Endothelial cell of umbilical vein (primary cell): ENCODE results near the gene BRME1. TPM values are rescaled to one million over a fixed set of nuclear protein-coding genes. Genes with fewer than 3 reads are reported as not detected.

ENCODE experiments used
- BruUV-seq: library from RNA; stranded (reverse); fragments of 400-500 nt; replicated peaks from 2 replicates; lab custom pipeline; 2021; lab: Mats Ljungman, UMichigan
- CTCF ChIA-PET: fragments of 300-600, 350-600 bp; sonication (Branson Sonifier 250); formaldehyde crosslinking; loops from one replicate; lab custom pipeline; 2021; ENCODE audit warnings: antibody characterized with exemption, inconsistent platforms; lab: Charles Lee
- POLR2A ChIA-PET: fragments of 300-600, 350-600 bp; sonication (Branson Sonifier 250); formaldehyde crosslinking; loops from one replicate; lab custom pipeline; 2021; ENCODE audit warnings: antibody characterized with exemption, inconsistent platforms; lab: Charles Lee
- DNase-seq: peaks from one replicate; pipeline ENCODE4 v3.0.0-alpha.2; 2011; ENCODE audit warnings: low read depth, low spot score
- FAIRE-seq: peaks from 2 replicates; lab custom pipeline; 2011; peaks lifted over from hg19 to GRCh38; lab: Jason Lieb, UNC
- H2AFZ ChIP-seq: 2 replicates; pipeline ENCODE4 v1.6.0; 2012; ENCODE audit warnings: low read depth, low read length, control low read depth, inconsistent platforms
- H3K27ac ChIP-seq: 2 replicates; pipeline ENCODE4 v1.5.1; 2011; ENCODE audit warnings: low read depth, mild to moderate bottlenecking, control low read depth, low read length, moderate library complexity; ENCODE audit not compliant: insufficient read depth
- H3K27me3 ChIP-seq, 2 experiments: 2 replicates each; pipeline versions ENCODE4 v1.6.0 to v1.6.1; 2011; ENCODE audit warnings: low read length in 2 of 2, mixed read lengths in 1 of 2; ENCODE audit not compliant: control insufficient read depth in 2 of 2, insufficient read depth in 2 of 2
- H3K36me3 ChIP-seq, 2 experiments: 2 replicates in 1 of 2; 3 replicates in 1 of 2; pipeline ENCODE4 v1.5.1; 2011; ENCODE audit warnings: low read length in 2 of 2, mild to moderate bottlenecking in 1 of 2, moderate library complexity in 1 of 2; ENCODE audit not compliant: control insufficient read depth in 2 of 2, insufficient read depth in 2 of 2; ENCODE audit errors: extremely low read depth in 1 of 2
- H3K4me1 ChIP-seq: 3 replicates; pipeline ENCODE4 v1.5.1; 2011; ENCODE audit warnings: mild to moderate bottlenecking, low read length; ENCODE audit not compliant: control insufficient read depth, insufficient read depth; ENCODE audit errors: extremely low read depth
- H3K4me2 ChIP-seq: 2 replicates; pipeline ENCODE4 v1.6.1; 2011; ENCODE audit warnings: low read length, control low read depth, mixed read lengths; ENCODE audit not compliant: insufficient read depth
- H3K4me3 ChIP-seq, 3 experiments: fragments of 200-600 bp in 1 of 3; sonication (generic), shearing (Covaris generic) in 1 of 3; replicated peaks in 1 of 3; 2 replicates each; pipeline ENCODE4 v1.5.1; 2011 to 2016; ENCODE audit warnings: control low read depth in 3 of 3, low read length in 3 of 3, mild to moderate bottlenecking in 2 of 3, inconsistent platforms in 1 of 3, low read depth in 1 of 3, moderate library complexity in 1 of 3; ENCODE audit not compliant: insufficient read depth in 1 of 3
- H3K79me2 ChIP-seq: 2 replicates; pipeline ENCODE4 v1.6.0; 2012; ENCODE audit warnings: low read length, inconsistent platforms; ENCODE audit not compliant: control insufficient read depth, insufficient read depth
- H3K9ac ChIP-seq: replicated peaks from 2 replicates; pipeline ENCODE3; 2011; ENCODE audit warnings: low read length, control low read depth; ENCODE audit not compliant: insufficient read depth; ENCODE audit errors: extremely low read depth
- H3K9me1 ChIP-seq: replicated peaks from 3 replicates; pipeline ENCODE4 v1.6.0; 2011; ENCODE audit warnings: mild to moderate bottlenecking, low read length; ENCODE audit not compliant: control insufficient read depth, insufficient read depth; ENCODE audit errors: extremely low read depth
- H3K9me3 ChIP-seq: replicated peaks from 2 replicates; pipeline ENCODE4 v1.5.1; 2012; ENCODE audit warnings: low read length, inconsistent platforms; ENCODE audit not compliant: control insufficient read depth, insufficient read depth
- H4K20me1 ChIP-seq: replicated peaks from 2 replicates; pipeline ENCODE3; 2011; ENCODE audit warnings: mild to moderate bottlenecking, low read length; ENCODE audit not compliant: control insufficient read depth, insufficient read depth; ENCODE audit errors: extremely low read depth
- CTCF ChIP-seq, 2 donors: IDR thresholded peaks; 1 replicate in 1 of 2; 2 replicates in 1 of 2; pipeline ENCODE4 v1.5.1; 2011; ENCODE audit warnings: low read length in 2 of 2, mild to moderate bottlenecking in 2 of 2, moderate library complexity in 2 of 2, control low read depth in 1 of 2, inconsistent platforms in 1 of 2, low read depth in 1 of 2; ENCODE audit not compliant: insufficient read depth in 1 of 2; ENCODE audit errors: extremely low read depth in 1 of 2
- EZH2 ChIP-seq: IDR thresholded peaks from 2 replicates; pipeline ENCODE4 v1.6.1; 2012; ENCODE audit warnings: borderline replicate concordance, low read depth, mild to moderate bottlenecking, moderate library complexity, low read length, inconsistent platforms; ENCODE audit not compliant: severe bottlenecking
- FOS ChIP-seq: IDR thresholded peaks from 2 replicates; pipeline ENCODE4 v1.6.1; 2011; ENCODE audit warnings: mild to moderate bottlenecking, low read length, moderate library complexity, borderline replicate concordance; ENCODE audit not compliant: insufficient read depth
- GATA2 ChIP-seq: IDR thresholded peaks from 2 replicates; pipeline ENCODE4 v1.7.0; 2011; ENCODE audit warnings: low read depth, mild to moderate bottlenecking, moderate library complexity, mixed read lengths, low read length; ENCODE audit not compliant: insufficient read length, insufficient read depth
- JUN ChIP-seq: IDR thresholded peaks from 2 replicates; pipeline ENCODE4 v1.6.1; 2011; ENCODE audit warnings: borderline replicate concordance, low read depth; ENCODE audit not compliant: insufficient read length, insufficient read depth
- MAX ChIP-seq: IDR thresholded peaks from 2 replicates; pipeline ENCODE4 v1.6.1; 2011; ENCODE audit not compliant: insufficient read depth, insufficient read length
- MYC ChIP-seq: IDR thresholded peaks from one replicate; pipeline ENCODE4 v1.6.1; 2011; ENCODE audit warnings: mild to moderate bottlenecking, low read depth, low read length
- POLR2A ChIP-seq: IDR thresholded peaks from 2 replicates; pipeline ENCODE4 v1.6.1; 2012; ENCODE audit warnings: low read depth, mild to moderate bottlenecking, control low read depth, low read length
- POLR2AphosphoS5 ChIP-seq: IDR thresholded peaks from 2 replicates; pipeline ENCODE4 v1.6.1; 2012; ENCODE audit warnings: low read depth, mild to moderate bottlenecking, control low read depth, low read length, moderate library complexity; ENCODE audit not compliant: insufficient read depth
- dilution Hi-C: fragments of 300-500 bp; cut with MboI; formaldehyde crosslinking; loops from one replicate; pipeline ENCODE4 v1.15.0; 2019; ENCODE audit warnings: low sequenced_read_pairs; ENCODE audit not compliant: extremely low pct_ligation_motif_present
- intact Hi-C: fragments of 100-400 bp; cut with micrococcal nuclease; formaldehyde crosslinking; loops from one replicate; pipeline ENCODE4 v1.10.0; 2022
- polyA plus RNA-seq, 4 experiments: library from polyadenylated mRNA; depleted of rRNA in 3 of 4; stranded (reverse) in 3 of 4; unstranded in 1 of 4; fragments of >200 nt; gene quantifications; 2 replicates each; pipeline versions ENCODE4 v1.2.1 to v1.2.3, GENCODE V29; 2011 to 2012; ENCODE audit warnings: missing spikeins in 1 of 4
- total RNA-seq: library from RNA; stranded (reverse); gene quantifications from 2 replicates; pipeline ENCODE4 v1.2.3, GENCODE V29; 2021

Gene BRME1
- total and polyA plus RNA-seq, 2 donors (not counting 3 experiments of a cell fraction or from before 2014, with no cell fraction given), result 0.69 to 2.5 TPM

GRCh38 chr19:13844130-13844631 lies 61.7 kb downstream of the BRME1 start:
- Histone ChIP-seq H3K9me3 (no peaks in the 10 kb centered on the region), H3K27ac (peak overlapping the region; percentile 90), H3K4me3 (no peak overlapping the region), H3K4me2 (no peak overlapping the region), H2AFZ (no peak overlapping the region), H3K36me3 (no peaks in the 10 kb centered on the region), H3K9me1 (no peaks in the 10 kb centered on the region), H3K4me1 (peaks cover 27% of the 10 kb centered on the region), H4K20me1 (no peaks in the 10 kb centered on the region), H3K27me3 (no peaks in the 10 kb centered on the region), H3K79me2 (peaks cover 36% of the 10 kb centered on the region), H3K9ac (no peak overlapping the region)
- no peak for TF ChIP-seq GATA2
- no peak for TF ChIP-seq POLR2AphosphoS5
- TF ChIP-seq MAX, result no peak
- no peak for TF ChIP-seq MYC
- TF ChIP-seq JUN, result no peak
- no peak for TF ChIP-seq EZH2
- no peak for TF ChIP-seq POLR2A
- TF ChIP-seq FOS, result no peak
- no peak for TF ChIP-seq CTCF (IDR thresholded peaks at IDR 0.05; ENCODE audit: extremely low read depth in 1 of 2, insufficient read depth in 1 of 2, low read depth in 1 of 2, low read length in 2 of 2)
- intact Hi-C loops, result no loop called here
- no peak for DNase-seq
- no TSS peak for BruUV-seq
- dilution Hi-C loops, result no loop called here
- FAIRE-seq, result no peak
- POLR2A ChIA-PET, result interaction anchor here (1.0 kb wide), 1 partner anchor 18 kb away, joined by 5 read pairs; no protein-coding TSS in a partner anchor
- CTCF ChIA-PET, result interaction anchor here (1.2 kb wide), 1 partner anchor 18 kb away, joined by 5 read pairs; no protein-coding TSS in a partner anchor
